GM12875 (cell line): ENCODE measurements around the gene ISCA2.

Experiments
- H3K4me3 ChIP-seq: one replicate; pipeline ENCODE4 v1.5.1; 2011; ENCODE audit warnings: low read depth, low read length, control low read depth
- TF ChIP-seq, protein P1 (sequence below): IDR thresholded peaks from 2 replicates; pipeline ENCODE4 v1.5.1; 2011; ENCODE audit warnings: low read depth, mild to moderate bottlenecking, control low read depth, inconsistent platforms, low read length, moderate library complexity, borderline replicate concordance; ENCODE audit not compliant: insufficient read depth

The ISCA2 gene

DNA sequence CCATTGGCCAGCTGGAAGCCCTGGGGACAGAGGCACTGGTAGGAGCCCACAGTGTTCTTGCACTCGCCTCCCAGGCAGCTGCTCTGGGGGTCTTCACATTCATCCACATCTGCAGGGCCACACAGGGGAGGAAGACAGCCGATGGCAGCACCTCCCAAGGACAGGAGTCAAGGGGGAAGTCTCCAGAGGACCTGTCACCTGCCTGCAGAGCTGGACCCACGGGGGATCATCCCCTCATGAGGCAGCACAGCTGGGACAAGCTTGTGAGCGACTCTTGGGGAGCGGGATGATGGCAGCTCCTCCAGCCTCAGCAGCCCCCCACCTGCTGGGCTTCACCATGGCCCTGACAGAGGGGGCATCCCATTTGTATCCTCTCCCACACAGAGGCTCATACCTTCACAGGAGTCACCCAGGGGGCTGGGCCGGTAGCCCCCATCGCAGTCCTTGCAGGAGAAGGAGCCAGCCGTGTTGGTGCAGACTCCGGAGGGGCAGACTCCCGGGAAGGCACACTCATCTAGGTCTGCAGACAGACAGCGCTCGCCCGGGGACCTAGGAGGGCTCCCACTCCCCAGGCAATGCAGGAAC lies 15.4 kb downstream of the ISCA2 start:
- TF ChIP-seq, protein P1, sequence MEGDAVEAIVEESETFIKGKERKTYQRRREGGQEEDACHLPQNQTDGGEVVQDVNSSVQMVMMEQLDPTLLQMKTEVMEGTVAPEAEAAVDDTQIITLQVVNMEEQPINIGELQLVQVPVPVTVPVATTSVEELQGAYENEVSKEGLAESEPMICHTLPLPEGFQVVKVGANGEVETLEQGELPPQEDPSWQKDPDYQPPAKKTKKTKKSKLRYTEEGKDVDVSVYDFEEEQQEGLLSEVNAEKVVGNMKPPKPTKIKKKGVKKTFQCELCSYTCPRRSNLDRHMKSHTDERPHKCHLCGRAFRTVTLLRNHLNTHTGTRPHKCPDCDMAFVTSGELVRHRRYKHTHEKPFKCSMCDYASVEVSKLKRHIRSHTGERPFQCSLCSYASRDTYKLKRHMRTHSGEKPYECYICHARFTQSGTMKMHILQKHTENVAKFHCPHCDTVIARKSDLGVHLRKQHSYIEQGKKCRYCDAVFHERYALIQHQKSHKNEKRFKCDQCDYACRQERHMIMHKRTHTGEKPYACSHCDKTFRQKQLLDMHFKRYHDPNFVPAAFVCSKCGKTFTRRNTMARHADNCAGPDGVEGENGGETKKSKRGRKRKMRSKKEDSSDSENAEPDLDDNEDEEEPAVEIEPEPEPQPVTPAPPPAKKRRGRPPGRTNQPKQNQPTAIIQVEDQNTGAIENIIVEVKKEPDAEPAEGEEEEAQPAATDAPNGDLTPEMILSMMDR = no peak
- no peak overlapping the region for H3K4me3 ChIP-seq

DNA sequence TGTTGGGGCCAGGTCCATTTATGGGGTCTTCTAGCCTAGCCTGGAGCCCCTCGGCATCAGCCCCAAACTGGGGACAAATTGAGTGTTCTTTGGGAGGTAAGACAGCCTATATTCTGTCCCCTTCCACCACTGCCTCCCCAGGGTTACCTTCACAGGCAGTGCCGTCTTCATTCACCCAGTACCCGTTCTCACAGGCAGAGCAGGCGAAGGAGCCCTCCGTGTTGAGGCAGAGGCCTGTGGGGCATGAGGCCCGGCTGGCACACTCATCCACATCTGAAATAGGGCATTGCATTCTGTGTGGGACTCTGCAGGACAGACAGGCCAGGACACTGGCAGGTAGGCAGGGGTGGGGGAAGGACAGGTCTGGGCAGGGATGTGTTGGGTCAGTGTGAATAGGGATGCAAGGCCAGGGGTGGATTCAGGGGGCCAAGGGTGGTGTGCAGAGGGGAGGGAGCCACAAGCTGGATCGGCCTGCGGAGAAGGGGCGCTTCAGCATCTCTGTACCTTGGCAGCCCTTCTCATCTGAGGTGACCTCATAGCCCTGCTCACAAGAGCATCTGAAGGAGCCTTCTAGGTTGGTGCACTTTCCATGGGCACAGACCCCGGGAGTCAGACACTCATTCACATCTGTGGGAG lies 16.1 kb downstream of the ISCA2 start:
- no peak overlapping the region for H3K4me3 ChIP-seq
- TF ChIP-seq, protein P1 = no peak

DNA sequence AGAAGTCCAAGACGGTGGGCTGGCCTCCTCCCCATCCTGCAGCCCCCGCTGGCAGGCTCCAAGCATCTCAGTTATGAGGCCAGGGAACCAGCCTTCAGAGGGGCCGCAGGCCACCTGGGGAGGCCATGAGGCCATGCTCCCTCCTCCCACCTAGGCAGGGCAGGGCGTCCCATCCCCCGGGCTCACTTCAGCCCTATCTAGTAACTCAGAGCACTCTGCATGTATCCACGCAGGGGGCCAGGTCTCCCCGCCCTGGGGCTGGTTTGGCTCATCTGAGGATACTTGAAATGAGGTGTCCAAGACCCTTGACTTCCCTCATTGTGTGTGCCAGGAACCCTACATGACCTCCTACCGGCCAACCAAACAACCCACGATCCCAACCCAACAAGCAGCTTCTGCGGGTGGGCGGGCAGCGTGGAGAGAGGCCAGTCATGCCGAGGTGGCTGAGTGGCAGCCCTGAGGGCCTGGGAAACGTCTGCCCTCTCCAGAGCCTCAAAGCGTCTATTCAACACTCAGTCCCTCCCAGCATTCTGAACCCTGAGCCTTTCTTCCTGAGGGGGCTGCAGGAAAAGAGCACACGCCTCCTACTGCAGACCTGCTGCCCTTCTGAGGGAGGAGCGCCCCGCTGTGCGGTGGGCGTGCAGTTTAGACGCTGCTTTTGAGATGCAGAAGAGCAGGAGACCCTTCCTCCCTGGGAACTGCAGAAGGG lies 16.8 kb downstream of the ISCA2 start:
- TF ChIP-seq, protein P1 = no peak
- no peak overlapping the region for H3K4me3 ChIP-seq

DNA sequence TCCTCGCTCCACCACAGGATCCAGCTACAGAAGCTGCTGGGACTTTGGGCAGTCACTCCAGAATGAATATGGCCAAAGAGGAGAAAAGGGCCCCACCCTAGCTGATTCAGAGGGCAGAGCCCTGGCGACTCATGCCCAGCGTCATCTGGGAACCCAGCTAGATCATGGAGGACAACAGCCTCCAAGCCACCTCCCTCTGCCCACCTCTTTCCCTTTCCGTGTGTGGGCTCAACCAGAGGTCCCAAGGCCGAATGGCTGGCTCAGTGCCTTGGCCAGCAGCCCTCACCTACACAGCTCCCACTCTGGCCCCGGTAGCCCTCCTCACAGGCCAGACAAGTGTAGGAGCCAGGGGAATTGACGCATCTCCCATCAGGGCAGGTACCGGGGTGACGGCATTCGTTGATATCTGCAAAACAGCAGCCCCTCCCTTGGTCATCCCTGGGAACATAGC lies 17.4 kb downstream of the ISCA2 start:
- TF ChIP-seq, protein P1 = no peak
- no peak overlapping the region for H3K4me3 ChIP-seq

DNA sequence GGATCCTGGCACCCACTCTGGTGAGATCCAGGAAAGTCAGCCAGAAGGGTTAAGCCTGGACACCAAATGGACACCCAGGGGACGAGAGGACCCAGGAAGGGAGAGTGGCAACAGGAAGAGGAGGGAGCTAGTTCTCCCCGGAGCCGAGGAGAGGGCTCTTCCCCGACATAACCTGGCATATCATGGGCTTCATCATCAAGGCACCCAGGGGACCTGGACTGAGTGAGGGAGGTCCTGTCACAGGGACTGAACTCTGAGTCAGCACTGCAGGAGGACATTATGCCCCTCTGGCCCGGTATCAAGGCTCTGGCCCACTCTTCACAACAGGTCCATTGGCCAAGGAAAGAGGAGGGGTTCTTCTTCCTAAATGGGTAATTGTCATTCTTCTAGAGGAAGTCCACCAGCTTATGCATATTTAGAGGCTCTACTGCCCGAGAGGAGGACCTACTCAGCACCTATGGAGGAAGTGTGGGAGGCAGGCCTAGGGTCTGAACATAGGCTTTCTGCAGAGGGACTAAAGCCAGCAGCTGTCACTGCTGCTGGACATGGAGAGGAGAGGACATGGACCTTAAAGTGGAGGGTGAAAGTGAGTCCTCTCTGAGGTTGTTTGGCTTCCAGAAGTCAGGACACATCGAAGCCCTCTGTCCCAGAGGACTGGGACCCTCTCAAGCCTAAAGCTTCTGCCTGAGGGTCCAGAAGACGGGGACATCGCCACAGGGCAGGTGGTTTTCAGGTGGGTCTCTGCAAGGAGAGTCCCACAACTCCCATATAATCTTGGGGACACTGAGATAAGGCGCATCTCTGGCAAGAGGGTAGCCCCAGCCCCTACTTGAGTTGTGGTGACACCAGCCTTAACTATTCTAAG lies 18.6 kb downstream of the ISCA2 start:
- TF ChIP-seq, protein P1 = no peak
- no peak overlapping the region for H3K4me3 ChIP-seq

DNA sequence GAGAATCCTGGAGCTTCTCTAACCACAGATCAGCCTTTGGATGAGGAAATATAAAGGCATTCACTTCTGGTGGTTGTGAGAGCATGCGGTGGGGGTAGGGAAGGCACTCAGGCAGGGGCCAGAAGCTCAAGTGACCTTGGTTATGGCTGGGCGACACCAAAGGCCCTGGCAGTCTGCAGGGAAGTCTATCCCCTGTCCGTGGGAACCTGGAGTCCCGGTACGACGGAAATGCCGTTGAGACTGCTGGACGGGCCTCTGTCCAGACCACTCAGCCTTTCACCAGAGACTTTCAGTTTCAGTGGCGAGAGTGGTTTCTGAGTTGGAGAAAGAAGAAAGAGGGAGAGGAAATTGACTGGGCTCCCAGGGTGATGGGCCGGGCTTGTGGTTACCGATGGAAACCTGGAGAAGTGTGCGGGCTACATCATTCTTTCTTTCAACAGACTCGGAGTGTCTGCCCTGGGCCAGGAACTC lies 20.9 kb downstream of the ISCA2 start:
- H3K4me3 ChIP-seq = no peak overlapping the region
- TF ChIP-seq, protein P1 = no peak
